Measurements from ENCODE around the gene UGT1A5. TPM values are rescaled to one million over a fixed set of nuclear protein-coding genes. Genes with fewer than 3 reads are reported as not detected.

UGT1A5 gene
- total RNA-seq, 1 donor from 2014 or later: not detected

GRCh38 chr2:233766416-233766815, 53.7 kb downstream of the UGT1A5 start:
- DNase-seq (no peak), ATAC-seq (no peak)
- intact Hi-C loops (cut with micrococcal nuclease): no loop called here

- ATAC-seq: no peak
- DNase-seq: no peak
- intact Hi-C loops (cut with micrococcal nuclease): no loop called here
These were observed 55.4 kb downstream of the UGT1A5 start for GRCh38 chr2:233768076-233768475.

GRCh38 chr2:233769260-233769659, 56.6 kb downstream of the UGT1A5 start:
- ATAC-seq (no peak), DNase-seq (no peak)
- intact Hi-C loops (cut with micrococcal nuclease): no loop called here

- DNase-seq (no peak), ATAC-seq (no peak)
- intact Hi-C loops (cut with micrococcal nuclease): no loop called here
These were observed 59.4 kb downstream of the UGT1A5 start for GRCh38 chr2:233772153-233772552.

GRCh38 chr2:233772583-233772982, 59.9 kb downstream of the UGT1A5 start:
- no peak for DNase-seq

GRCh38 chr2:233773854-233774253, 61.1 kb downstream of the UGT1A5 start:
- DNase-seq: no peak
- ATAC-seq: no peak
- intact Hi-C loops (cut with micrococcal nuclease): no loop called here

More at GRCh38 chr2:233772583-233772982, 59.9 kb downstream of the UGT1A5 start:
- intact Hi-C loops (cut with micrococcal nuclease): no loop called here
- ATAC-seq: no peak

GRCh38 chr2:233775414-233775813, 62.7 kb downstream of the UGT1A5 start:
- DNase-seq (no peak), ATAC-seq (no peak)
- intact Hi-C loops (cut with micrococcal nuclease): no loop called here

- intact Hi-C loops (cut with micrococcal nuclease): no loop called here
- no peak for DNase-seq
- no peak for ATAC-seq
These were observed 65.3 kb downstream of the UGT1A5 start, which contains the start of gene MROH2A for GRCh38 chr2:233778030-233778429. MROH2A (plus strand) TSS chr2:233778330; CDS start chr2:233779359, 1,029 bp downstream.

GRCh38 chr2:233779722-233780121, 67.0 kb downstream of the UGT1A5 start:
- ATAC-seq (no peak), DNase-seq (no peak)
- intact Hi-C loops (cut with micrococcal nuclease): no loop called here

- intact Hi-C loops (cut with micrococcal nuclease): no loop called here
- DNase-seq: no peak
- ATAC-seq: no peak
These were observed 68.1 kb downstream of the UGT1A5 start for GRCh38 chr2:233780771-233781170.

- DNase-seq (no peak), ATAC-seq (no peak)
- intact Hi-C loops (cut with micrococcal nuclease): no loop called here
These were observed 76.8 kb downstream of the UGT1A5 start for GRCh38 chr2:233789554-233789953.

GRCh38 chr2:233791151-233791882, 78.6 kb downstream of the UGT1A5 start:
- DNase-seq: no peak
- ATAC-seq: no peak
- intact Hi-C loops (cut with micrococcal nuclease): no loop called here

- intact Hi-C loops (cut with micrococcal nuclease): no loop called here
- DNase-seq (no peak), ATAC-seq (no peak)
These were observed 79.2 kb downstream of the UGT1A5 start for GRCh38 chr2:233791883-233792329.

GRCh38 chr2:233792720-233793119, 80.0 kb downstream of the UGT1A5 start:
- ATAC-seq: no peak
- intact Hi-C loops (cut with micrococcal nuclease): no loop called here
- DNase-seq: no peak

- DNase-seq (no peak), ATAC-seq (no peak)
- intact Hi-C loops (cut with micrococcal nuclease): no loop called here
These were observed 80.9 kb downstream of the UGT1A5 start for GRCh38 chr2:233793465-233794127.

- no peak for DNase-seq
- no peak for ATAC-seq
- intact Hi-C loops (cut with micrococcal nuclease): no loop called here
These were observed 81.5 kb downstream of the UGT1A5 start for GRCh38 chr2:233794128-233794658.

GRCh38 chr2:233795735-233796171, 83.0 kb downstream of the UGT1A5 start:
- intact Hi-C loops (cut with micrococcal nuclease): no loop called here
- ATAC-seq (no peak), DNase-seq (no peak)

- no peak for DNase-seq
- no peak for ATAC-seq
- intact Hi-C loops (cut with micrococcal nuclease): no loop called here
These were observed 83.5 kb downstream of the UGT1A5 start for GRCh38 chr2:233796254-233796653.

- intact Hi-C loops (cut with micrococcal nuclease): no loop called here
- DNase-seq (no peak), ATAC-seq (no peak)
These were observed 85.8 kb downstream of the UGT1A5 start for GRCh38 chr2:233798335-233799086.

Measured in left ventricle myocardium superior (tissue), 1 donor.